Activated T-helper 1 cell treated with Interleukin-2 at 50 U/mL for 16 hours (primary cell): ENCODE data around the gene CLSTN2.

ENCODE experiments used
- DNase-seq: peaks from one replicate; pipeline ENCODE4 v3.0.0-alpha.2; 2020; ENCODE audit warnings: low read depth

Gene CLSTN2

DNA sequence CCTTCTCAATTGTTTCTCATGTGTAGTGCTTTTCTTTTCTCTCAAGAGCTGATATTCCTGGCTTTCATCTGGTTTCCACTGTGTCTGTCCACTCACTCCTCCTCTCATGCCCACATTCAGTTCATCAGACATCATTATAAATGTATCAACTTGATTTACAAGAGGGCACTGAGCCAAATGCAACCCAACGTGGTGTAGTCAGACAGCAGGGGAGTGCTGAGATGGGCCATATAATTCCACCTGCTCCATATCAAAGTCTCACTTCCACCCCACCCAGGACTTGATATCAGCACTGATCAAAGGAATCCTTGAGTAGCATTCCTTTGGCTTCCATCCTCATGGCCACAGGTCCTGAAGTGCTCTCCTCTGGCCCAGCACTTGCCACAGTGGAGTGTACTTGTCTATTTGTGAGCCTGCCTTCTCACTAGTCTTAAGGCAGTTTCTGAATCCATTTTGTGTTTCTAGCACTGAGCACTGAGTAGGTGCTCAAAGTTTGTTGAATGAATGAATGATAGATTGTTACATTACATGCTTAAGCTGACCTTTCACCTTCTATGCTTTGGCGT is 252.8 kb downstream of the CLSTN2 start:
- DNase-seq = no peak

DNA sequence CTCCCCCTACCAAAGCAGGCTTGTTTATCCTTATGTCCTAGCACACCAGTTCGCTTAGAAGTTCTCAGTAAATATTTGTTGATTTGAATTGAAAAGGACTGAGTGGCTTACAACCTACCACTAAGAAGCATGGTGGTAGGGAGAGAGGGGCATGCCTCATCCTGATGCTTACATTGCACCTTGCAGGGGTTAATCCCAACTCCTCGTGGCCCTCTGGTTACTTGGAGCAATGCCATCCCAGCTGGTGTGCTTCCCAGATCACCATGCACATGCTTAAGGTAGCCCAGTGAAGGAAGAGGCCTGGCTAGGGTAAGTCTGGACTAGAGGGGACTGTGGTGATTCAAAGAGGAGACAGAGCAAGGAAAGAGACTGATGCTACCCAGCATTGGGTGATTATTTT is 253.3 kb downstream of the CLSTN2 start:
- no peak for DNase-seq

DNA sequence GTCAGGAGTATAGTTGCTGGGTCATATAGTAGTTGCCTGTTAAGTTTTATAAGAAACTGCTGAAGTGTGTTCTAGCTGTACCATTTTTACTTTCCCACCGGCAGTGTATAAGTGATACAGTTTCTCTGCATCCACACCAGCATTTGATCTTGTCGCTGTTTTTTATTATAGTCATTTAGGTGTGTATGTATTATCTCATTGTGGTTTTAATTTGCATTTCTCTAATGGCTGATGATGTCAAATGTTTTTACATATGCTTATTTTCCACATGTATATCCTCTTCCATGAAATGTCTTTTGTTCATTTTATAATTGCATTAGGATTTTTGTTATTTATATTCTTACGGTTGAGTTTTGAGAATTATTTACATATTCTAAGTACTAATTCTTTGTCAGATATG is 254.3 kb downstream of the CLSTN2 start:
- no peak for DNase-seq

DNA sequence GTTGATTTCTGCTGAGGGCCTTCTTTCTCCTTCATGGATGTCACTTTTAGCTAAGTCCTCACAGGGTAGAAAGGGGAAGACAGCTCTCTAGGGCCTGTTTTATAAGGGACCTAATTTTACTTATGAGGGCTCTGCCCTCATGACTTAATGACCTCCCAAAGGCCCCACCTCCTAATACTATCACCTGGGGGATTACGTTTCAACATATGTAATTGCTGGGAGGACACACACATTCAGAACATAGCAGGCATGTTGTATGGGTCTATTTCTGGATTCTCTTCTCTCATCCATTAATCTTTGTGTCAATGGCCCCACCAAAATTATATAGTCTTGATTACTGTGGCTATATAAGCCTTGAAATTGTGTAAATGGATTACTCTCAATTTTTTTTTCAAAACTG is 255.0 kb downstream of the CLSTN2 start:
- DNase-seq = no peak

DNA sequence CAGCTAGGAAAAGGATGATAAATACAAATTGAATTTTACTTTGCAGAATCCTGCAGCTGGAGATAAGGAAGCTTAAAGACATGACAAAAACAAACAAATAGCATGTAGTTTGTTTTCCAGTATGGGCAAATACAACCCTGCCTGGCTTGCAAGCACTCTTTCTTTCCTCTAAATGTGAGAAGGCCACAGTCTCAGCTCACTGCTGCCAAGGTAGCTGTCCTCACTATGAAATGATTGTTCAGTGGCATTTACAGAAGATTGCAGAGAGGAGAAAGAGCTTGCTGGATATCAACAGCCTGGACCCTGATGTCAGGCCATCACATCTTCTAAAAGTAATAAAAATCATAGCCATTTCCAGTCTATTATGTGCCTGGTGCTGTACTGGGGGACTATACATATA is 262.0 kb downstream of the CLSTN2 start:
- DNase-seq = no peak

DNA sequence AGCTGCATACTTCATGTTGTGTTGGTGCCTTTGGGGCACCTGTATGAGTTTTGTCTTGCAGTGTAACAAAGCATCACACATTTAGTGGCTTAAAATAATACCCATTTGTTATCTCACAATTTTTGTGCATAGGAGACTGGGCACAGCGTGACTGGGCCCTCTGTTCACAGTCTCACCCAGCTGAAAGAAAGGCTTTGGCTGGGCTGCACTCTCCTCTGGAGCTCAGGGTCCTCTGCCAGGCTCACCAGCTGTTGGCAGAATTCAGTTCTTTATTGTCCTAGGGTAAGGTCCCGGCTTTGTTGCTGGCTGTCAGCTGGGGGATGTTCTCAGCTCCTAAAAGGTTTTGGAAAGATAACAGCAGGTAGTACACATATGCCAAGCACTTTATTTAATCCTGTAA is 263.3 kb downstream of the CLSTN2 start:
- DNase-seq = no peak

DNA sequence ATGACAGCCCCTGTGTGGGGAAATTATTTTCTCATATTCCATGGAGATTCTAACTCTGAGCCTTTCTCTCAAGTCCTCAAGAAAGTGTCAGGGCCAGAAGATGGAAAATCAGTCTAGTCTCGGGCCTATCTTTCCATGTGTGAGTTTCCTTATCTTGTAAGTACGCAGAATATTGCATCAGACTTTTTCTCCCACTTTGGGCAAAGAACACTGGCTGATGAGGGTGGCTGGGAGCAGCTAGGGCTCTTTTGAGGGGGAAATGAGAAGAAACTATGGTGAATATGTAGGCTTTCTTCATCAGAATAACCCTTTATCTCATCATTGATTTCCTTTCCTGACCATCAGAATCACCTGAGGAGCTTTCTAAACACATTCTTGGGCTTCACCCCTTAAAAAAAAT is 264.0 kb downstream of the CLSTN2 start:
- DNase-seq = no peak

DNA sequence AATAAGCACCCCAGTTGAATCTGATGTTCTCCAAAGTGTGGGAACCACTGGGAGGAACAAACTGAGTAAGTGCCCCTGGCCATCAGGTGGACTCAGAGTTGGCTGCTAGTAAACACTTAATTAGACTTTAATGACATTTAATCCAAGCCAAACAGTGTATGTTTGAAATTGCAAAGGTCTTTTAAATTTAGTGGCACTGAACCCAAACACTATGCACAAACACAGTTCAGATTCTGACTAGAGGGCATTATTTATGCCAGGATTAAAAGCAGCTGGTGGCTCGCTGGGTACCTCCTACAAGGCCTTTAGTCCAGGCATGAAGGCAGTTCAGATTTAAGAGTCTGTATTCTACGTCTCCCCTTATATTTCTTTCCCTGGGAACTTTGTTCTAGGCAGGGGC is 264.8 kb downstream of the CLSTN2 start:
- DNase-seq = no peak

DNA sequence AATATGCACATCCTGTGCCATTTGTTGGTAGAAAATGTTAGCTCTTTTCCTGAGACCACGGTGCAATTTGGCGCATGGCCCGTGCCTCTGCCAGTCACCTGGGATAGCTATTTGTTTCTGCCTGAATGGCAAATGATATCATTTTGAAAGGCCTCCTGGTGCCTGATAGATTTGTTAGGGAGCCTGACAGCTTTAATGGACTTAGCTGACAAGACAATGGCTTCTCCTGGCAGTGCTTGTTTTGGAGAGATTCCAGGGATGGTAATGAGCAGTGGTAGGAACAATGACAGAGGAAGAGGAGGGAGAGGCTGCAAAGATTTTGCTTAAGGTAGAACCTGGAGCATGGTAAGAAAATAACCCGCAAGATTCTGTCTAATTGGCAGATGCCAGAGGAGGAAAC is 268.5 kb downstream of the CLSTN2 start:
- no peak for DNase-seq

DNA sequence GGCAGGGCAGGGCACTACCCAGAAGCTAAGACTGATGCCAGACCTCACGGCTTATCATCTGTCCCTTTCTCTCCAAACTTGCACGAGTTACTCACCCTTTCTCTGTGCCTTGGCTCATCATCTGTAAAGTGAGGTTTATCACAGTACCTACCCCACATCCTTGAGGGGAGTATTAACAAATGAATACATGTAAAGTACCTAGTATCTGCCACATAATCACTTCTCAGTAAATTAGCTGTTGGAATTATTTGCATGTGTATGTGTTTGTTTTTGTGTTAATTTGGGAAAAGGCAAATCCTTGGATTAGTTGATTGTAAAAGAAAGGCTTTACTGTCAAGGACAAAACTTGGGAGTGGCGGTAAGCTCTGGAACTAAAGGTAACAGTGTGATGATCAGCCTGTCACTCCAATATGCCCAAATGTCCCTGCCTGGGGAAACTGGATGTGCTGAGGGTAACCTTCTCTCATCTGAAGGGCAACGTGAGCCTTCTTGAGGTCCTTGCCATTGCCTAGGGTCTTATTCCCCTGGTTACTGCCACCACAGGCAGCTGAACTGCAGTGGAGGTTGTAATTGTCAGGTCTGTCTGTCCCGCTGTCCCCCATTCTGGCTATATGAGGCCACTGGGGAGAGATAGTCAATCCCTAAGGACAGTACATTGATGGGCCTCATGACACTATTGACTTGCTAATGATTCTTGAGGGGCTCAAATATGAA is 269.4 kb downstream of the CLSTN2 start:
- DNase-seq = no peak

DNA sequence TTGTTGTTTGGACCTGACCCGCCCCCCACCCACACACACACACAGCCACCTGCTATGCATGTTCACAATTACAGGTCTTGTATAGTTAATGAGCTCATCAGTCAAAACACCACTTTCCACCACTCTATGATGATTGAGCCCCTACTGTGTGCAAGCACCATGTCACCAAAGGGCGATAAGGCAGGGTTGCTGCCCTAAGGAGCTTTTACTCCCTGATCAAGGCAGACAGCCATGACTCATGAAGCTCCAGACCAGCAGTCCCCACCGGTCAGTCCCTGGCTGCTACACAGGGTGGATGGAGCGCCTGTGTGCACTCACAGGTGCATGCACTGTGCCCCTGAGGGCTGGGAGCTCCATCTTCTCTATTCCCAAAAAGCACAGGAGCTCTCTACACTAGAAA is 270.6 kb downstream of the CLSTN2 start:
- DNase-seq = no peak

DNA sequence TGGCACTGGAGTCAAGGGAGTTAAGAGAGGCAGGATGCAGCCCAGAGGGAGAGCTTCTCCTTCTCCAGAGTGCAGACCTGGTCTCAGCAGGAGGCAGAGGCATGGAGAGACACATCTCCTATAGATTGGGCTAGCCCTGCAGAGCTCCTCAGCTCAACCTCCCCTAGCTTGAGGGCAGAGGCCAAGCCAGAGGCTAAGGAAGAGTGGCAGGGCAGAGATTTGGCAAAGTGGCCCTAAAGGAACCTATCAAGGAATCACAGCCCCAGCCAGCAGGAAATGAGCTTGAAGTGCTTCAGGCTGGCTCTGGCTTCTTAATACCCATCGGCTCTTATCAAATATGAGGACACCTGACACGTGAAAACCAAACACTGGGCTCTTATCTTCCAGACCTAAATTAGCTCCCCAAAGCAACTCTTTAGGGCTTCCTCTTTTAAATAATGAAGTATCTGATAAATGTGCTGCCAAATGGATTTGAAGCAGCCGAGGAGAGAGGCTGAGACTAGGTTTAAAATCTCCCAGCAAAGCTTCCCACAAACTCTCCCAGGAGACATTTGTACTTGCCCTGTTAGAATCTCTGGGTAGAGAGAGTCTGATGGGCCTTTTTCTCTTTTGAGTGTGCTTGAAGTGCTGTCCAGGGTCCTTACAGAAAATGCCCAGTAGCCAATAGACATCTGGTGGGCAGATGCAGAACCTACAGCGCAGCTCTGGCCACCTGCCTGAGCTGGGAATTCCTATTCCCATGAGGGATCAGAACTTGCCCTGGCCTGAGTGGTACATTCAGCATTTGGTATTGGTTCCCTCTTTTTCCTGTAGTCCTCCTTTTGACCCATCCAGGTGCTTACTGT is 271.4 kb downstream of the CLSTN2 start:
- no peak for DNase-seq

DNA sequence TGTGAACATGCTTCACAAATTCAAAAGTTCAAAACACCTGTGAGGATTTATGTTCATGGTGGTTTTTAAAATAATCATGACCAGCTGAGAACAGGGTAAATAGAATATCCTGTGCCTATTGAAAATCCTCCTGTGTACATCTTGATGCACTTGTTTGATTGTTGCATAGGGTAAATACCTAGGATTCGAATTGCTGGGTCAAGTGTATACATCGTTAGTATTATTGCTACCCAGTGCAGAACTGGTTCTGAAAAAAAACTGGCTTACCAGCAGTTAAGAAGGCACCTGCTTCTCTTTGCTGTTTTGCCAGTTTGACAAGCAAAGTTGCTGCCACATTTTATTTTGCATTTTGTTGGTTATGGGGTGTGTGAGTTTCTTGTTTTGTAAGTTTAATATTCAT is 272.6 kb downstream of the CLSTN2 start:
- no peak for DNase-seq

DNA sequence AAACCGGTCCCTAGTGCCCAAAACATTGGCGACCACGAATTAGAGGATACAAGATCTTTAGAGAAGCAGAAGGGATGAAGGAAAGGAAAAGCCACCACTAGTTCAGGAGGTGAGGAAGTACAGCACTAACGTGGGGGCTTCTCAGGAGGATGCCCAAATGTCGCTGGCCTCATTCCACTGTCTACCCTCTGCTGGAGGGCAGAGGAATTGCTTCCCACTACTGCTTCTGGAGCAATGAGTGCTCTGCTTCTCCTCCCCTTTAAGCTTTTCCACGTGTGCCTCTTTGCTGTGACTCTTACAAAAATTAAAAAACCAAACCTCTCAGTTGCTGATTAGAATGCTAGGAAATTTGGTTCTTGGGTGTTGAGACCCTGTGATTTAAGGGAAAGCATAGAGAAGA is 281.3 kb downstream of the CLSTN2 start:
- no peak for DNase-seq

DNA sequence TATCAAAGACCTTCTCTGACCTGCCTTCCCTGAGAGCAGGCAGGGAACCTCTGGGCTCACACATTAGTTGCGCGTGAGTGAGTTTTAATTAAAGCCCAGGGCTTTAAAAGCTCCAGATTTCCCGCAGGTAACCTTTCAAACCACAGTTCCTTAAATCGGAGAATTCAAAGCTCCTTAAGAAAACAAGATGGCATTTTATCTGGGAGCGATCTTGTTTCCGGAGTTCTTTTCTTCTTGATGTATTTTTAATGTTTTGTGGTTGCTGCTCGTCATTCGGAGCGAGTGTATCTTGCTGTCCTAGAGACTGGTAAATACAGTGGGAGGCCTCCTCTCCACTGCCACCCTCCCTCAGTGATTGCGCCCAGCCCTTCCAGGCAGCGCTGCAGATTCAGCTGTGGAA is 284.3 kb downstream of the CLSTN2 start:
- DNase-seq = no peak

DNA sequence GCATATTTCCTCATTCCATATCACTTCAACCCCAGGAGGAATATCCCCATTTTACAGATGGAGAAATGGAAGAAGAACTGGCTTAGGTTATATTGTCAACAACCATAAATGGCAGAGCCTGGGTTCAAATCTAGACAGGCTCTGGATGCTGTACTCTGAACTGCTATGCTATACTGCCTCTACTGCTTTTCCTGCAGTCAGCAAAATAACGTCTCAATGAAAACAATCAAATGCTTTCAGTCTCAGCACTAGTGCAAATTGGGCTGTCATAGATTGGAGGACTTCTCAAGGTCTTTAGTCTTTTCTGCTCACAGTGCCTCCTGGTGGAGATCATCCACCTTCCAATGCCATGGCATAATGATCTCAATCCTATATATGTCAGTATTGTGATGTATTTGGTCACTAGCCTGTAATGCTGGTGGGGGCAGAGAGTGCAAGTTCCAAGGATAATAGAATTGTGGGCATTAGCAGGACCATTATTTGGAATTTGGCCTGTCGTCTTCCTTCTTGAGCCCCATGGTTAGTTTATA is 285.0 kb downstream of the CLSTN2 start:
- DNase-seq = no peak

DNA sequence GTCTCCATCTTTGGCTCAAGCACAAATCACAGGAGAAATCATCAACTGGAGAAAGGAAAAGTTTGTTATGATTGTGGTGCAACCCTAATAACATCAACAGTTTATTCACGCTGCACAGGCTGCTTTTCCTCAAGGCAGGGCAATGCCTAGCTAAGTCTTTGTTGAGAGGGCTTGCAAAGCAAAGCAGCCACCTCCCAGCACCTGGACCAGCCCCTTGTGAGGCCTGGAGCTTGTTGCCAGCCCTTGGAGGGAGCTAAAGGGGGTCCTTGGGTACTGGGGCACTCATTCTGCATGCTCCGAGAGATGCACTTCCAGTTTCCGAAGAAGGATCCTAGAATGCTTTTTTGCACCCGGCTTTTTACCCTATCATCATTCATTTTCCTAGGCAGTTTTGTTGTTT is 288.2 kb downstream of the CLSTN2 start:
- no peak for DNase-seq

DNA sequence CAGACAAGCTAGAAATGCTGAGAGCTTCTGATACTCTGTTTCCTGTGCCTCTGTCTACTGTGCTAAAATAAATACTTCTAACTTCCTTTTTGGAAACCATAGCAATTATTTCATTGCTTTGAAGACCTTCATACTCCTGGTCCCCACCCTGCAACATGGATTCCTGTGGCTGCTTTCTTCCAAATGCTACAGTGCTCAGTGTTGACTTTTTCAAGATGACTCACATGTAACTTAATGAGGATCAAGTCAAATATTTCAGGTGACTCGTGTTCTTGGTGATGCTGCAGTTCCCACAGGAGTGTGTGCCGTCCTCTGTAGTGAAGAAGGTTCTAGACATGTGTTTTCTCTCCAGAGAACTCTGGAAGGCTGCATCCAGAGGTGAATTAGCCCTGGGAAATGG is 288.6 kb downstream of the CLSTN2 start:
- no peak for DNase-seq

DNA sequence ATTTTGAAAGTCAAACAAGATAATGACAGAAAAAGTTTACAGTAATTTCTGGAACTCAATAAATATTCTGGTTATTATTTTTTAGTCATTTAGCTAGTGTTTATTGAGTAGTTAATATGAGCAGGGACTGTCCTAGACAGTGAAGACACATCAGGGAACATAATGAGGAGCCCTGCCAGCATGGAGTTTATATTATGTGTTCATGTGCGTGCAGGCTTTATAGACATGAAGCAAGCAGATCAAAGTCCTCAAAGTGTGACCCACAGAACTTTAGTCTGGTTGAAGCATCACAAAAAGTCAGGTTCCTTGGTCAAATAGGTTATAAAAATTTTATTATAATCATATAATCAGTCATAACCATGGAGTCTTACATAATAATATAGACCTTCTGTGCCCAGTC is 289.3 kb downstream of the CLSTN2 start:
- DNase-seq = no peak

DNA sequence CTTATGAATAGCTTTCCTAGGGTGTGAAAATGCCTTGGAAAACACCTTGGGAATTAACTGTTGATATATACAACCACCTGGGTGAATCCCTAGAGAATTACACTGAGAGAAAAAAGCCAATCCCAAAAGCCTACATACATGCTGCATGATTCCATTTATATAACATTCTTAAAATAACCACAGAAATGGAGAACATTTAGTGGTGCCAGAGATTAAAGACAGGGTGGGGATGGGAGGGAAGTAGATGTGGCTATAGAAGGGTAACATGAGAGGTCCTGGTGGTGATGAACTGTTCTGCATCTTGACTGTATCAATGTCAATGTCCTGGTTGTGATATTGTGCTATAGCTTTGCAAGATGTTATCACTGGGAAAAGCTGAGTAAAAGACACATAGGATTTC is 291.0 kb downstream of the CLSTN2 start:
- no peak for DNase-seq

DNA sequence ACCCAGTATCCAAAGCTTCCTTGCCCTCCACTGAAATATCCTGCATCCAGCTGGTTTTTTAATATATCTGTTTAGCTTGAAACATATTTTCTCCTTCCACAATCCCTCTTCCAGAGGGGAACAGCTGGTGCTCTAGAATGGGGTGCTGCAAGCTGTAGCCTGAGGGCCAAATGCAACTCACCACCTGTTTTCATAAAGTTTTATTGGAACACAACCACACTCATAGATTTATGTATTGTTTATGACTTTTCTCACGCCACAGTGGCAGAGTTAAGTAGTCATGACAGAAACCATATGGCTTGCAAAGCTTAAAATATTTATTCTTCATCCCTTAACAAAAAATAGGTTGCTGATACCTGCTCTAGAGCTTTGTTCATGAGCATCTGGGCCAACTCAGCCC is 298.7 kb downstream of the CLSTN2 start:
- DNase-seq = no peak

DNA sequence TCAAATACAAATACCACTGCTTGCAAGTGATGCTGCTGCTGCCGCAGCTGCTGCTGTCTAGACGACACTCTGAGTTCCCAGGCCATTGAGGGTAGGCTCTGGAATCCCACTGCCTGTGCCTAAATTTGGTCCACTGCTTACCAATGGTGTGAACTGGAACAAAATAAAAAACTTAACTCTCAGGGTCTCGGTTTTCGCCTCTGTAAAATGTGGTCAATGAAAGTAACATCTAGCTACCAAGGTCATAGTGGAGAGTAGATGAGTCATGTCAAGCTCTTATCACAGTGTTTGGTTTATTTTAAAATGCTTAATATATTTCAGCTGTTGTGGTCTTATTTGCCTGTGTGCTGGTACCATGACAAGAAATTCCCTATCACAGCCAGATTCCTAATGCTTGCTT is 299.3 kb downstream of the CLSTN2 start:
- no peak for DNase-seq

DNA sequence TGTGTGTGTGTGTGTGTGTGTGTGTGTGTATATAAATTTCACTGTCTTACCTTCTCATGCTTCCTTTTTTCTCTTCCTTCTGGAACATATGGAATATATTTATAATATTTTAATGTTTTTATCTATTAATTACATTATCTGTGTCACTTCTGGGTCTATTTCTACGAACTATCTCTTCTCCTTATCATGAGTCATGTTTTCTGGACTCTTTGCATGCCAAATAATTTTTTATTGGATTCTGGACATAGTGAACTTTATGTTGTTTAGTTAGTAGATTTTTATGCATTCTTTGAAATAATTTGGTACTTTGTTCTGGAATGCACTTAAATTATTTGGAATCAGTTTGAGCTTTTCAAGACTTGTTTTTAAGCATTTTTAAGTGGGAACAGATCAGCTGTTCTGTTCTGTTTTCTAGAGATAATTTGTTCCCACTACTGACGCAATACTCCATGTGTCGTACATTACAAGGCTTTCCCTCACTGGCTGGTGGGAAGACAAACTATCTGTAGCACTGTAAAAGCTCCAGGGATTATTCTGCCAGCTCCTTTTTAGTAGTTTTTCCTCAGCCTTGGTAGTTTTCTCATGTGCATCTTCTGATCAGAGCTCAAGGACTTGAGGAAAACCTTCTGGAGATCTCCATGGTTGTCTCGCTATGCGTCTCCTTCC is 302.0 kb downstream of the CLSTN2 start:
- DNase-seq = no peak
